Epithelial cell of alveolus of lung (primary cell): ENCODE results near the gene RXYLT1. TPM values are rescaled to one million over a fixed set of nuclear protein-coding genes. Genes with fewer than 3 reads are reported as not detected.

Experiments used
- total RNA-seq: library from RNA; depleted of rRNA; stranded (reverse); fragments of >200 nt; gene quantifications from 2 replicates; pipeline ENCODE4 v1.2.1, GENCODE V29; 2015

The RXYLT1 gene
- 10.7 and 15.4 TPM in 2 replicates for total RNA-seq

DNA sequence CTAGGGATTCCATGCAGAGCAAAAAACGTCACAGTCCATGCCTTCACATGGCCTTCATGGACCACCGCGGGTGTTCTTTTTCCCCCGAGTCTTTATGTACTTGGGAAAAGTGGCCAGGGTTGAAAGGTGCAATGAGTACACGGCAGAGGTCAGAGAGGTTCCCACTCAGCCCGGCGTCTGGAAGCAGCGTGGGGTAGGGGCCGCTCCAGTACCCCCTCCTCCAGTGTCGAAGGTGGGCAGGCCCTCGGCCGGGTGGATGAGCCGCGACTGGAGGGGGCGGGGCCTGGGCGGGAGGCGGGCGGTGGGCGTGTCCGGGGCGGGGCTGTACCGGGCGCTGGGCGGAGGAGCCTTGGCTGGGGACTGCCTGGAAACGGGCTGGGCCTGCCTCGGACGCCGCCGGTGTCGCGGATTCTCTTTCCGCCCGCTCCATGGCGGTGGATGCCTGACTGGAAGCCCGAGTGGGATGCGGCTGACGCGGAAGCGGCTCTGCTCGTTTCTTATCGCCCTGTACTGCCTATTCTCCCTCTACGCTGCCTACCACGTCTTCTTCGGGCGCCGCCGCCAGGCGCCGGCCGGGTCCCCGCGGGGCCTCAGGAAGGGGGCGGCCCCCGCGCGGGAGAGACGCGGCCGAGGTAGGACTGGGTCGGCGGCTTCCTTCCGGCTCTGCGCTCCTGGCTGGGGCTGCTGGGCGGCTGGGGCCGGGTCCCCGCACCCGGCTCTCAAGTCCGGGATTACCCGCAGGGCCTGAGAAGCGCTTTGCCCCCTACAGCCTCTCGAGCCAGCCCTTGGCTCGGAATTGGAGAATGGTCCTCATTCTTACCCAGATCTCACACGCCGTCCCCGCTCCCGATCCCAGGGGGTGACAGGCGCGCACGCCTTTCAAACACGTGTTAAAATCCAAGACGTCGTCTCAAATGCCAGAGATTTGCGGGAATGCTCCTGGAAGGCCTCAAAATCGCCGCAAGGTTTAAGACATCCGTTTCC lies at the start of gene RXYLT1:
Gene RXYLT1, plus strand, starts transcription at position 412 of the 984 bp plus-strand sequence. Its CDS starts 52 bp downstream, at position 464.

GRCh38 chr12:63844391-63845341 lies 65.0 kb downstream of the RXYLT1 start, which contains the start of gene SRGAP1:
Gene SRGAP1 (plus strand): TSS chr12:63844700. CDS start chr12:63844817, 117 bp downstream.

Other genes starting within 250 kb of the RXYLT1 start
- 1.8 and 1.9 TPM in 2 replicates for gene DPY19L2, start 111.4 kb upstream of the RXYLT1 start, total RNA-seq
- gene SRGAP1, start 64.8 kb downstream of the RXYLT1 start, total RNA-seq: 9.8 and 18.9 TPM in 2 replicates